Loucy (cell line): Measurements from ENCODE around the gene HEPACAM.
A peak's percentile ranks its signal among the peaks of the same experiment; 100 is the strongest.

ENCODE experiments used
- H2AFZ ChIP-seq: fragments of 200-600 bp; sonication (generic); 2 replicates; pipeline ENCODE4 v1.6.0; 2016; ENCODE audit warnings: antibody characterized with exemption, mild to moderate bottlenecking, low read length, moderate library complexity
- H3F3A ChIP-seq: fragments of 200-600 bp; 2 replicates; pipeline ENCODE4 v1.6.0; 2016; ENCODE audit warnings: antibody characterized with exemption, low read depth, mild to moderate bottlenecking
- H3K27me3 ChIP-seq: fragments of 200-600 bp; sonication (generic); 2 replicates; pipeline ENCODE4 v1.6.1; 2014; ENCODE audit warnings: low read length, mild to moderate bottlenecking; ENCODE audit not compliant: insufficient read depth, poor library complexity, severe bottlenecking
- H3K36me3 ChIP-seq: fragments of 200-600 bp; sonication (generic); 2 replicates; pipeline ENCODE4 v1.6.1; 2016; ENCODE audit warnings: low read length; ENCODE audit not compliant: insufficient read depth
- H3K4me1 ChIP-seq: fragments of 200-600 bp; sonication (generic); 2 replicates; pipeline ENCODE4 v1.5.1; 2014; ENCODE audit warnings: low read length, mild to moderate bottlenecking; ENCODE audit not compliant: insufficient read depth, poor library complexity, severe bottlenecking
- H3K4me2 ChIP-seq: fragments of 200-600 bp; sonication (generic); 2 replicates; pipeline ENCODE4 v1.6.0; 2014; ENCODE audit warnings: antibody characterized with exemption, low read length, low read depth, mild to moderate bottlenecking; ENCODE audit not compliant: poor library complexity, severe bottlenecking
- H3K4me3 ChIP-seq: fragments of 200-600 bp; sonication (generic); 2 replicates; pipeline ENCODE4 v1.5.1; 2014; ENCODE audit warnings: low read length, mild to moderate bottlenecking, mixed read lengths; ENCODE audit not compliant: poor library complexity, severe bottlenecking
- H3K79me2 ChIP-seq: fragments of 200-600 bp; sonication (generic); 2 replicates; pipeline ENCODE4 v1.6.1; 2014; ENCODE audit warnings: low read length; ENCODE audit not compliant: insufficient read depth
- H3K9ac ChIP-seq: fragments of 200-600 bp; sonication (generic); 2 replicates; pipeline ENCODE4 v1.6.0; 2014; ENCODE audit warnings: mild to moderate bottlenecking, low read depth, low read length, moderate library complexity; ENCODE audit not compliant: poor library complexity, severe bottlenecking
- H3K9me2 ChIP-seq: fragments of 200-600 bp; sonication (generic); replicated peaks from 2 replicates; pipeline ENCODE4 v1.6.1; 2016; ENCODE audit warnings: low read depth, low read length, mixed read lengths
- H3K9me3 ChIP-seq: fragments of 200-600 bp; sonication (generic); 2 replicates; pipeline ENCODE4 v1.6.1; 2014; ENCODE audit warnings: mild to moderate bottlenecking, antibody characterized with exemption, low read length, low read depth; ENCODE audit not compliant: insufficient read depth
- H4K20me1 ChIP-seq: fragments of 200-600 bp; sonication (generic); 2 replicates; pipeline ENCODE4 v1.6.0; 2014; ENCODE audit warnings: antibody characterized with exemption, low read length, mild to moderate bottlenecking; ENCODE audit not compliant: insufficient read depth, poor library complexity, severe bottlenecking
- EZH2phosphoT487 ChIP-seq: fragments of 200-600 bp; IDR thresholded peaks from 2 replicates; pipeline ENCODE4 v1.6.1; 2018; ENCODE audit warnings: antibody characterized with exemption, mild to moderate bottlenecking, moderate library complexity, borderline replicate concordance
- TF ChIP-seq, protein P1 (sequence below): fragments of 200-600 bp; sonication (generic); conservative IDR thresholded peaks from 2 replicates; pipeline ENCODE4 v1.5.1; 2014; ENCODE audit warnings: mild to moderate bottlenecking, antibody characterized with exemption, low read length

HEPACAM gene

DNA sequence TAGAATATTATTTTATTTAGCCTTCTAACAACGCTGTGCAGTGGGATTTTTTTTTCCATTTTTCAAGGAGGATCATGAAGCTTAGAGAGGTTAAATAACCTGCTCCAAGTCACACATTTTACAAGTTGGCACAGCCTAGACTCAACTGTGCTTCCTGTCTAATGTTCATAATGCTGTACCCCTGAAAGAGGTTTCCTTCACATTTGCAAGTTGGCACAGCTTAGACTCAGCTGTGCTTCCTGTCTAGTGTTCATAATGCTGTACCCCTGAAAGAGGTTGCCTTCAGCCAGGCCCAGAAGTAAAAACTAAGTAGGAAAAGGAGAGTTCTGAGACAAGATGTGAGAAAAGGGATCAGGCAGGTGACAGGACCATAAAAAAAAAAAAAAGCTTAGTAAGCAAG is 7.9 kb upstream of the HEPACAM start:
- H4K20me1 ChIP-seq: no peaks in the 10 kb centered on the region
- H3K9me3 ChIP-seq: no peaks in the 10 kb centered on the region
- no peaks in the 10 kb centered on the region for H3F3A ChIP-seq
- peak overlapping the region; percentile 92 for H2AFZ ChIP-seq
- H3K36me3 ChIP-seq: no peaks in the 10 kb centered on the region
- peak overlapping the region; percentile 65 for H3K9ac ChIP-seq
- peaks cover 20% of the 10 kb centered on the region for H3K4me1 ChIP-seq
- H3K4me2 ChIP-seq: peak overlapping the region; percentile 57
- no peaks in the 10 kb centered on the region for H3K27me3 ChIP-seq
- peak overlapping the region; percentile 29 for H3K4me3 ChIP-seq
- no peaks in the 10 kb centered on the region for H3K9me2 ChIP-seq
- no peak for TF ChIP-seq EZH2phosphoT487
- TF ChIP-seq, protein P1, sequence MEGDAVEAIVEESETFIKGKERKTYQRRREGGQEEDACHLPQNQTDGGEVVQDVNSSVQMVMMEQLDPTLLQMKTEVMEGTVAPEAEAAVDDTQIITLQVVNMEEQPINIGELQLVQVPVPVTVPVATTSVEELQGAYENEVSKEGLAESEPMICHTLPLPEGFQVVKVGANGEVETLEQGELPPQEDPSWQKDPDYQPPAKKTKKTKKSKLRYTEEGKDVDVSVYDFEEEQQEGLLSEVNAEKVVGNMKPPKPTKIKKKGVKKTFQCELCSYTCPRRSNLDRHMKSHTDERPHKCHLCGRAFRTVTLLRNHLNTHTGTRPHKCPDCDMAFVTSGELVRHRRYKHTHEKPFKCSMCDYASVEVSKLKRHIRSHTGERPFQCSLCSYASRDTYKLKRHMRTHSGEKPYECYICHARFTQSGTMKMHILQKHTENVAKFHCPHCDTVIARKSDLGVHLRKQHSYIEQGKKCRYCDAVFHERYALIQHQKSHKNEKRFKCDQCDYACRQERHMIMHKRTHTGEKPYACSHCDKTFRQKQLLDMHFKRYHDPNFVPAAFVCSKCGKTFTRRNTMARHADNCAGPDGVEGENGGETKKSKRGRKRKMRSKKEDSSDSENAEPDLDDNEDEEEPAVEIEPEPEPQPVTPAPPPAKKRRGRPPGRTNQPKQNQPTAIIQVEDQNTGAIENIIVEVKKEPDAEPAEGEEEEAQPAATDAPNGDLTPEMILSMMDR: no peak
- H3K79me2 ChIP-seq: no peaks in the 10 kb centered on the region

DNA sequence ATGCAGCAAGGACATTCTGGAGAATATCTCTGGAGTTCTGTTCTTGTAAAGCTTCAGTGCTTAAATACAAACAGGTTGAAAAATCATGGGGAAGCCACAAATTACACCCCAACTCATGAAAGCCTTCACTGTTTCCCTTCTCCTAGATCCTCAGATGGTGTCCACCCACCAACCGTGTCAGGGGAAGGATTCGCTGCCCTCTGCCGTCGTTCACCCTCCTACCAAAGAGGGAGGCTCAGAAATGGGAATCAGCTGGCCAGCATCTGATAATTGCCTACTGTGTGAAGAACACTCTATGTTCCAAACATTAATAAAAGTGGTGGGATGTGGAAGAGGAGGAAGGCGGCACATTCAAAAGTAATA is 7.4 kb upstream of the HEPACAM start:
- Histone ChIP-seq H3K4me3 (no peak overlapping the region), H3F3A (no peaks in the 10 kb centered on the region), H4K20me1 (no peaks in the 10 kb centered on the region), H3K4me1 (peaks cover 20% of the 10 kb centered on the region), H3K36me3 (no peaks in the 10 kb centered on the region), H3K9ac (peak overlapping the region; percentile 65), H3K79me2 (no peaks in the 10 kb centered on the region), H3K4me2 (peak overlapping the region; percentile 57), H3K27me3 (no peaks in the 10 kb centered on the region), H2AFZ (peak overlapping the region; percentile 92; the same call in 1 of the 2 replicates), H3K9me3 (no peaks in the 10 kb centered on the region), H3K9me2 (no peaks in the 10 kb centered on the region)
- TF ChIP-seq EZH2phosphoT487: no peak
- TF ChIP-seq, protein P1: no peak

DNA sequence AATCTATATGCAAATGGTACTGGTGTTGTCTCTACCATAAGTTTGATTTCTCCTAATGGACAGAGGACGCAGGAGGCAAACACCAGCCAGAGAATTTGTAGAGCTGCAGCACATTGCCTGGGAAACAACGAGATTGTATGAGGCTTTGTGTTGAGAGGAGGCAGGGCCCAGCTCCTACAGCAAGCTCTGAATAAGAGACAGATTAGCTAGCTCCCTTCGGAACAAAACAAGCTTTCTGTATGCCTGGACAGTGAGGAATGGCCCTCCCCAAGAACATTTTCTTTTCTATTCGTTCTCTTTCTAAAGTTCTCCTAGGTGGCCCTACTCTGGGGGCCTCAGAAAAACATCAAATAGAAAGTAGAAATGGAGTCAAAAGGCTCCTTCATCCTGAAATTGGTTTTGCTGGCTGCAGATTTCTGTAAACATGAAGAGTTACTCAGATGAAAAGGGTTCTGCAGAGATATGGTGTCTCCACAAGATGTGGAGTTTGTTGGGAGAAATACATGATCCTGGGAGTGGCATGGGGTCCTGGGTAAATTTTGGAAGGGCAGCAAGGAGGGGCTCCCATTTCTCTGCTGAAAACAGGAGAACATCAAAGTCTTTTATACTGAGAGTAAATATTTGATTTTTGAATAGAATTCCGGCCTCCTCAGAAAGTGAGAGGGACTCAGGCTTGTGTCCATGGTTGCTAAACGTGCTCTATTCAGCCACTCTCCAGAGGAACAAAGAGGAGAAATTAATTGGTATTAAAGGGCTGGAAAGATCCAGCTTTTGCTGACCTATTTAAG is 6.8 kb upstream of the HEPACAM start:
- peak overlapping the region; percentile 65 for H3K9ac ChIP-seq
- no peak overlapping the region for H3K4me2 ChIP-seq
- H3K4me3 ChIP-seq: no peak overlapping the region
- H2AFZ ChIP-seq: peak overlapping the region; percentile 92
- no peaks in the 10 kb centered on the region for H4K20me1 ChIP-seq
- H3K4me1 ChIP-seq: peaks cover 20% of the 10 kb centered on the region
- TF ChIP-seq, protein P1: no peak
- TF ChIP-seq EZH2phosphoT487: no peak
- no peaks in the 10 kb centered on the region for H3F3A ChIP-seq
- H3K9me2 ChIP-seq: no peaks in the 10 kb centered on the region
- H3K27me3 ChIP-seq: no peaks in the 10 kb centered on the region
- no peaks in the 10 kb centered on the region for H3K36me3 ChIP-seq
- no peaks in the 10 kb centered on the region for H3K79me2 ChIP-seq
- H3K9me3 ChIP-seq: no peaks in the 10 kb centered on the region
